GM18861 (cell line): Measurements from ENCODE around the gene HPSE2.

Experiments
- ATAC-seq: cut with Tn5 transposase; IDR thresholded peaks from one replicate; pipeline ENCODE4 v1.9.1; 2021; ENCODE audit not compliant: unreplicated experiment

The HPSE2 gene

GRCh38 chr10:98418665-98419468 is 816.8 kb downstream of the HPSE2 start:
- no peak for ATAC-seq

GRCh38 chr10:98417973-98418664 is 817.5 kb downstream of the HPSE2 start:
- ATAC-seq: no peak

DNA sequence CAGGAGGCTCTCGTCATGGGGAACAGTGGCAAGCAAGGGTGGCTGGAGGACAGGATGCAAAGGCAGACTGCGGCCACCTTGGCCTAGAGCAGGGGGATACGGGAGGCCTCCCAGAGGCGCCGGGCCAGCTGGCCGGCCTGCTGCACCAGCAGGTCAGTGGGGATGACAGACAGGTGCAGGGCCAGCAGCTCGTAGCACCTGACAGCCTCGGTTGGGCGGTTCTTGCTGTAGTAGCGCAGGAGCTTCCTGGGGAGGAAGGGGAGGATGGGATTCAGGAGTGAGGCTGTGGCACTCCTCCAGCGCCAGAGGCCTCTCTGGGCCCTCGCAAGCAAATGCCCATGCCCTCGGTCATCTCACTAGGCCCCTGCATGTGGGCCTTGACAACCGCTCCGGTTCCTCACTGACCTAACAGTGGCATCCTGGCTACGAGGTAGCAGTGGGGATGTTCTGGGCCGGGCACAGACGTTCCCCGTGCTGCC is 818.1 kb downstream of the HPSE2 start:
- ATAC-seq: no peak

GRCh38 chr10:98416606-98417388 is 818.9 kb downstream of the HPSE2 start:
- ATAC-seq: no peak

GRCh38 chr10:98415731-98416119 is 819.9 kb downstream of the HPSE2 start:
- no peak for ATAC-seq

DNA sequence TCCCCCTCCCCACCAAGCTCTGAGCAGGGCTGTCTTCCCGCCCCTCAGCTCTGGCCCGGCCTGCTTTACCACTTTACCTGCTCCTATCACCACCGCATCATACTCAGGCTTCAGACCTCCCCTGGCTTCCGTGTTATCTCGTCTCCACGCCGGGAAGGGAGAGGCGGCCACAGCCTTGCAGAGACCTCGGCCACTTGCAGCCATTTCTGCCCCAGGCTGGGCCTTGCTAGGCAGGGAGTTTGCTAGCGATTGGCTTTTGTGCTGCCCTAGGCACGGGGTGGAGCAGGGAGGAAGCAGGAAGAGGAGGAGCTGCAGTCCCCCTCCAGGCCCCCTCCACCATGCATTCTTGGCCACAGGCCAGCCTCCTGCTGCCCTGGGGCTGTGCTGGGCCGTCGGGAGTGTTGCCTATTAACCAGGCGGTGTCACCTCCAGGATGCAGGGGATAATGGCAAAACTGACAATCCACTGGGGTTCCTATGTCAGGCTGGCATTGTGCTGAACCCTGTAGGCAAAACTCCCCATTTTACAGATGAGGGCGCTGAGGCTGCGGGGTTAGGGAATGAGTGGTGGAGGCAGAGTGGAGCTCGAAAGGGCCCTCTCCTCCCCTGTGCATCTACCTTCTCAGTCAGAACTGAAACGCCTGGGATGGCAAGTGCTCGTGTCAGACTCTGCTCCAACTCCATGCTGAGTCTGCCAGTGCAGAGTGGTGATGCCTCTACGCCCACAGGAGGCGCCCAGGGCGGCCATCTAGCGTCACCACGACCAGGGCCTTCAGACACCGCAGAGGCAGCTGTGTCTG is 820.5 kb downstream of the HPSE2 start, which contains the start of gene PYROXD2:
PYROXD2 (minus strand) TSS at position 251 of the 799 bp plus-strand sequence; CDS start at position 204, 47 bp downstream.
- ATAC-seq: no peak

GRCh38 chr10:98414578-98414931 is 821.1 kb downstream of the HPSE2 start:
- ATAC-seq: no peak

GRCh38 chr10:98411768-98412167 is 823.9 kb downstream of the HPSE2 start:
- ATAC-seq: no peak

GRCh38 chr10:98411166-98411565 is 824.5 kb downstream of the HPSE2 start:
- ATAC-seq: no peak

DNA sequence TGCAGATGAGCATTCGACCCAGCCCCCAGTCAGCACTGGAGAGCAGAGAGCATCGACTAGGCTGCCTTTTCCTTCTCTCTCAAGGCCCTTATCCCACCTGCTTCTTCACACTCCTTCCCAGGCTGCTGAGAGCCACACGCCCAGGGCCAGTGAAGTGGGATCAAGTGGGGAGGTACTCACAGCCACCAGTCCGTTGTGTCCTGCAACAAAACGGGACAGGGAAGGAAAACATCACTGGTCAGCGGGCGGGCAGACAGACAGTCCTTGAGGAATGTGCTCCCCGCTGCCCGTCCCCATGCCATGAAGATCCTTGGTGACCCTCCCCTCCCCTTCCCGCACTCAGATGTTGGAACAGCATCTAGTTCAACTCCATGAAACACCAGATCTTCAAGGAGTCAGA is 824.9 kb downstream of the HPSE2 start:
- no peak for ATAC-seq

GRCh38 chr10:98410135-98410743 is 825.4 kb downstream of the HPSE2 start:
- ATAC-seq: no peak

DNA sequence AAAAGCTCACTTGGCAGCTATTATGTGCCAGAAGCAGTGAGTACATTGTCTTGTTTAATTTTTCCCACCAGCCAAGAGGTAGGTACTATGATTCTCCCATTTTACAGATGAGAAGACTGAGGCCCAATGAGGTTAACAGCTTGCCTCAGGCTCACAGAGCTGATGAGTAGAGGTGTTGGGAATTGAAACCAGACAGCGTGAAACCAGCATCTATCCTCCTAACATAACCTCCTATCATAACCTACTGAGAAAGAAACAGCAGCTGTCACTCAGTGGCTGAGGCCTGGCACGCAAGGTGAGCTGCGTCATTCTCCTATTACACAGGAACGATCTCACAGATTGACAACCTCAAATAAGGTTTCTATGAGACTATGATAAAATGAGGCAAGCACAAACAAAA is 826.9 kb downstream of the HPSE2 start:
- no peak for ATAC-seq

- ATAC-seq: no peak
Observed at GRCh38 chr10:98407744-98408241, 827.9 kb downstream of the HPSE2 start.
